Stimulated activated CD4-positive, alpha-beta T cell treated with anti-CD3 and anti-CD28 coated beads, TNF-alpha, amount 100 ng/mL, for 24 hours (primary cell): ENCODE results near the gene TMEM184A.

ENCODE experiments used
- DNase-seq, 3 experiments: peaks; one replicate each; pipeline ENCODE4 v3.0.0-alpha.2; 2020; ENCODE audit warnings: low read depth in 3 of 3

The TMEM184A gene

DNA sequence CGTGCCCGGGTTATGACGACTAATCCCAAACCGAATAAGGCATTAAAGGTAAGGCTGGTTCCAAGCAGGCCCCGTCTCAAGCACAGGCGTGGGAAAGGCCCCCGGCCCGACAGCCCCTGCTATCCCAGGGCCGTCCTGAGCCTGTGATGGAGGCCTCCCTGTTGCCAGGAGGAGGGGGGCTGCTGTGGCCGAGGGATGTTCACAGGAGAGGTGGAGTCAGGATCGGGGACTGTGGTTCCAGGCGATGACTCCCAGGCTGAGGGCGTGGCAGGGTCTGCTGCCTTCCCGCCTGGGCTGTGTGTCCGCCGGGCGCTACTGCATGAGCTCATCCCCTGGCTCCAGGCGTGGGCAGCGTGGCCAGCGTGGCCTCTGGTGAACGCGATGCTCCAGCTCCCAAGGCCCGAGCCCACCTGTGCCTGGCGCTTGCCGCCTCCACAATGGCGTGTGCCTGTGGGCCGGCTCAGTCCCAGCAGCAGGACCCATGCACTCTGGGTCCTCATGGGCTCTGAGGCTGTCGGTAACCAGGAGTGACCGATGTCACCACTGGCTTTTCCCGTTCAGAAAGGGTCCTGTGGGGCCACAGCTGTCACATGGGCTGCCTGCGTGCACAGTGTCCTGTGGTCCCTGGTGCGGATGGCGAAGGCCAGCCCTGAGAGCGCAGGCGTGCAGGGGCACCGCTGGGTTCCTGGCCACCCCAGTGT is 16.7 kb downstream of the TMEM184A start:
- no peak for DNase-seq

- DNase-seq, result no peak
These were observed 17.3 kb downstream of the TMEM184A start for GRCh38 chr7:1538544-1539180.

DNA sequence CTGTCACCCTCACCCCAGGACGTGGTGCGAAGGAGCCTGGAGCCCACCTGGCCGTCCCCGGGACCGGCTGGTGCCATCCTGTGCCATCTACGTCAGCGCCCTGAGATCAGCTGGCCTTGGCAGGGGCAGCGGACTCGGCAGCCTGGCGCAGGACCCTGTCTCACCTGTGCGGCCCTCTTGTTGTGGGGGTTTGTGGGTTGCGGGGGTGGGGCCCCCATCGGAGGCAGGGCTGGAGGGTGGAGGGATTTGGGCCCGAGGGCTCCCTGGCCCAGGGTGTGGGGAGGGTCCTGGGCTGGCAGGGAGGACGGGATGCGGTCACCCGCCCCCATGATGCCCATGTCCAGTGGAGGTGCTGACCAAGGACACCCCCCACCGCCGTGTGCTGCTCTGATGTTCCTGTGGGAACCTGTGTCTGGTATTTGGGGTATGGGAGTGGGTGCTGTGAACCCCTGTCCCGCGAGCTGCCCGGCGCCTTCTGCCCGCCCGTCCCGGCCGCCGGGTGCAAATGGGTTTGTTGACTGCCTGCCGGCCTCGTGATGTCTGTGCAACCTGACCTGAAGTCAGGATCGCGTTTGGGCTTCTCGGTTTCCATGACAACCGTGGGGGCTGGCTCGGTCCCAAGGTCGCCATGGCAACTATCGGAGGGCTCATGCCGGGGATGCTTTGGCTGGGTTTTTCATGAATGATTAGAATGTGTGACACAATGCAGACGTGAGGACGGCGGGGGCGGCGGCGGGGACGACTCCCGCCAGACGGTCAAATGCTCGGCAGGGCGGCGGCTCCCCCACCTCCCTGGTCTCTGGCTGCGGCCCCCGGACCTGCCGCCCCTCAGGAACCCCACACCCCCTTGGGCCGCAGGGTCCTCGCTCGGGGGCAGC is 18.2 kb downstream of the TMEM184A start:
- no peak for DNase-seq

- no peak for DNase-seq
These were observed 19.1 kb downstream of the TMEM184A start for GRCh38 chr7:1536743-1537534.

DNA sequence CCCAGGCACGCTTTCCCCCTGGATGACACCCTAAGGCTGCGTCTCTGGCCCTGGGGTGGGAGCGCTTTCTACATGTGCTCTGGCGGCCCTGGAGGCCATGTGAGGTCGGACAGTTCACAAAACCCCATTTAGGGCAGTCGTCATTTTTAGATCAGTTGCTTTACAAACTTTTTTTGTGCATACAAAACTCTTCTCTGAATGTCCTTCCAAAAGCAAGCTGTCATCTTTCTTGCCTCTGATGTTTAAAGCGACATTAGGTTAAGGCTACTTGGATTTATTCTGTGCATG is 19.6 kb downstream of the TMEM184A start:
- DNase-seq, result no peak

GRCh38 chr7:1535701-1536454 is 20.1 kb downstream of the TMEM184A start:
- no peak for DNase-seq

- DNase-seq, result no peak
These were observed 20.9 kb downstream of the TMEM184A start for GRCh38 chr7:1535100-1535458.

GRCh38 chr7:1534330-1535099 is 21.5 kb downstream of the TMEM184A start:
- DNase-seq, result no peak

DNA sequence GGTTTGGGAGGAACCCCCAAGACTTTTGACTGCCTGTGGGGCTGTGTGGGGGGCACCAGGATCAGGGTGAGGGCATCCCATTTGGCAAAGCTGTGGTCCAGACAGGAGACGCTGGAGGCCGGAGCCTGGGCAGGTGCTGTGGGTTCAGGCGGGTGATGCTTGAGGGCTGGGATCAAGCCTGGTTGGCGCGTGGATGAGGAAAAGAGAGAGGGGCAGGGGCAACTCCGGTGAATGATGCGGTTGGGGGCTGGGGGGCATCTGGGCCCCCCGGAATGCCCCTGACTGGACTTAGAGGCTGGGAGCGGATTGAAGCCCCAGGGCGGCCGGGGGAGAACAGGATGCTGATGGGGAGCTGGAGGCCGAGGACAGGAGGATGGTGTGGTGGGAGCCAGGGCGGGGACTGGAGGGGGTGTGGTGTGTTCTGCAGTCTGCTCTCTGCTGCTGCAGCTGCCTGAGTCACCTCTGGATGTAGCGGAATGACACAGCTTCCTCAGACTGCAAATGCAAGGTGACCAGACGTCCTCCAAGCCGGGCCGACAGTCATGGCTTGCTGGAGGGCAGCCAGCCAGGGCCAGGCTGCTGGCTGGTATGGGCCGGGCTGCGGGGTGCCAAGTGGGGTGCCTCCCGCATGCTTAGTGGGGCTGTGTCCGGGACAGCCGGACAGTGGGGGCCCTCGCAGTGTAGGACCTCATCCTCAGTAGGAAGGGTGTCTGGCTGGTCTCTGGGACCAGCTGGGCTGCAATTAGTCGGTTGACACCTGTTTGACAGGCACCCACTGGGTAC is 22.3 kb downstream of the TMEM184A start:
- DNase-seq, result peak in 1 of 3 experiments; percentile 39

GRCh38 chr7:1533255-1533546 is 22.8 kb downstream of the TMEM184A start:
- no peak for DNase-seq

GRCh38 chr7:1532456-1533254 is 23.4 kb downstream of the TMEM184A start:
- peak; percentile 34 to 61 (median 44) for DNase-seq

GRCh38 chr7:1531979-1532455 is 24.0 kb downstream of the TMEM184A start:
- no peak for DNase-seq

DNA sequence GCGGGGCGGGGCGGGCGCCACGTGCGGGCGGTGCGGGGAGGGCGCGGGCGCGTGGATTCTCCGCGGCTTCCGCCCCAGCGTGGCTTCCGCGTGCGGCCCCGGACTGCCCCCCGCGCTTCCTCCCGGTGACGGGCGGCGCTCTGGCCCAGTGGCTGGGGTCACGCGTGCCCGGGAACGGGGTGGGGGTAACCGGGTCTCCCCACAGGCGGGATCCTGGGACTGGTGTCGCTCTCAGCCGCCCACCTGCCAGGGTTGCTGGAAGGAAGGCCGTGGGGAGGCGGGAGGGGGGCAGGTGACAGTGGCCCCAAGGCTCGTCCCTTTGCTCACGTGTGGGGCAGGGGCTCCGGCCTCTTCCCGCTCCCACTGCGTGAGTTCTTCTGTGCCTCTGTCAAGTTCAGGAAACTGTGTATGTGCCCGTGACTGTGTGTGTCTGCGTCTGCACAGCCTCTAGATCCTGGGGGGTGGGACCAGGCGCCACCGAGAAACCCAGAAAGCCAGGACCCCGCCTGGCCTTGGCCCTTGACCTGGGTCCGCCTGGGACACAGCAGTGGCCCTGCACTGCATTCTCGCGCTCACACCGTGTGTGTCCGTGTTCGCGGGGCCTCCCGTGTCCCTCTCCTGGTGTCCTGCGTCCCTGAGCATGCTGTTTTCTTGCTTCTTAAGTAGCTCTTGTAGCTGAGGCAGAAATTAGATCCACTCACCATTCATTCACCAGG is 24.6 kb downstream of the TMEM184A start:
- DNase-seq, result no peak

DNA sequence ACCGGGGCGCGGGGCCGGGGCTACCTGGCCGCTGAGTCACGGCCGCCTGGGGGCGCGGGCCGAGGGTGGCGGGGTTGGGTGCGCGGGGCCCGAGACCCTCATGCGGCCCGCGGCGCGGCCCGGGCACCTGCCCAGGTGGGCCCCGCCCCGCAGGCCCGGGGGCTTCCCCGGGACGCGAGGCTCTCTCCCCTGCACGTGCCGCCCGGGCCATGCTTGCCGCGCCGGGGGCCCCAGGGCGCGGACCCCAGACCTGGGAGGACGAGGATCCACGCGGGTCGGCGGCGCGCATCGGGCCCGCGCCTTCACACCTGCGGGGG is 25.1 kb downstream of the TMEM184A start:
- no peak for DNase-seq

- DNase-seq, result no peak
These were observed 26.5 kb downstream of the TMEM184A start for GRCh38 chr7:1529383-1530116.

DNA sequence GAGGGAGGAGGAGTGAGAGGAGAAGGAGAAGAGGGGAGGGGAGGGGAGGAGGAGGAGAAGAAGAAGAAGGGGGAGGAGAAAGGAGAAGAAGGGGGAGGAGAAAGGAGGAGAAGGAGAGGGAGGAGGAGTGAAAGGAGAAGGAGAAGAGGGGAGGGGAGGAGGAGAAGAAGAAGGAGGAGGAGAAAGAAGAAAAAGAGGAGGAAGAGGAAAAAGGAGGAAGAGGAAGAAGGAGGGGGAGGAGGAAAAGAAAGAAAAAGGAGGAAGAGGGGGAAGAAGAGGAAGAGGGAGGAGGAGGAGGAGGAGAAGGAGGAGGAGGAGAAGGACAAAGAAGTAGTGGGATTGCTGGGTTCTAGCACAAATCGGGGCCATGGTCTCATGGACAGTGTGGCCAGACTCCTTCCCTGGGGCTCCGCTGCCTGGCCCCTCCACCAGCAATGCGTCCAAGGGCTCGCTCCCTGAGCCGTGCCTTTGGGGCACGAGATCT is 29.7 kb downstream of the TMEM184A start:
- no peak for DNase-seq

GRCh38 chr7:1525409-1525808 is 30.6 kb downstream of the TMEM184A start:
- no peak for DNase-seq

DNA sequence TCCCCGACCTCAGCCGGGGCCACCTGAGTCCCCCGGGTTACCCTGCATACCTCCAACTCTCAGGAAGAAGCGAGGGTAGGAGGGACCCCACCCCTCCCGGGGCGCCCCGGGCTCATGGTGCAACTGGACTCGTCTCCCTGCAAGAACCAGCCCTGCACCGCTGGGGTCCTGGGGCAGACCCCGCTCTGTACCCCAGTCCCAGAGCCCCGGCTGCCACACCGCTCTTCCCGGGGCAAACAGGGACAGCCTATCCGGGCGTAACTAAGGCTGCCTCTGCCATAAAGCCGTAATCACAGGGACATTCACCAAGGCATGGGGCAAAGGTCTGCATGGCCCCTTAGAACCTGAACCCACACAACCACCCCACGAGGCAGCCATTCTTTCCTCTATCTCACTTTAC is 32.2 kb downstream of the TMEM184A start:
- DNase-seq, result no peak
